ENCODE data around the gene CTSZ. TPM values are rescaled to one million over a fixed set of nuclear protein-coding genes. Genes with fewer than 3 reads are reported as not detected.

The CTSZ gene
- total RNA-seq, 2 experiments from 2014 or later, result 14.7 to 17.7 TPM

- Mint-ChIP-seq H3K9me3 (no peaks in the 10 kb centered on the region), H3K27me3 (no peaks in the 10 kb centered on the region), H3K27ac (no peak overlapping the region), H3K36me3 (ENCODE audit: low read depth) (peaks cover 30% of the 10 kb centered on the region), H3K4me3 (no peak overlapping the region), H3K4me1 (ENCODE audit: low read depth) (peaks cover 34% of the 10 kb centered on the region)
- H3K36me3 ChIP-seq (ENCODE audit: insufficient read depth, low read length), result peaks cover 20% of the 10 kb centered on the region
- ATAC-seq (ENCODE audit: poor library complexity) (no peak), DNase-seq (no peak)
- intact Hi-C loops (cut with DNase I, micrococcal nuclease), result no loop called here
- no peak overlapping the region for H3K27ac ChIP-seq (ENCODE audit: low read depth in 1 of 2, low read length in 2 of 2)
- no peak for TF ChIP-seq CTCF (IDR thresholded peaks at IDR 0.05)
- H3K4me3 ChIP-seq (ENCODE audit: low read length), result no peak overlapping the region
- H3K27me3 ChIP-seq (ENCODE audit: control insufficient read depth in 1 of 2, insufficient read depth in 2 of 2, low read length in 2 of 2), result no peaks in the 10 kb centered on the region
- ChIA-PET CTCF (no interaction called here), POLR2A (no interaction called here)
- H3K4me1 ChIP-seq (ENCODE audit: insufficient read depth, low read length), result peaks cover 19% of the 10 kb centered on the region
- no peaks in the 10 kb centered on the region for H3K9me3 ChIP-seq (ENCODE audit: control insufficient read depth in 1 of 2, insufficient read depth in 1 of 2, low read length in 2 of 2)
Measured at GRCh38 chr20:59000326-59000725, 6.7 kb downstream of the CTSZ start.

DNA sequence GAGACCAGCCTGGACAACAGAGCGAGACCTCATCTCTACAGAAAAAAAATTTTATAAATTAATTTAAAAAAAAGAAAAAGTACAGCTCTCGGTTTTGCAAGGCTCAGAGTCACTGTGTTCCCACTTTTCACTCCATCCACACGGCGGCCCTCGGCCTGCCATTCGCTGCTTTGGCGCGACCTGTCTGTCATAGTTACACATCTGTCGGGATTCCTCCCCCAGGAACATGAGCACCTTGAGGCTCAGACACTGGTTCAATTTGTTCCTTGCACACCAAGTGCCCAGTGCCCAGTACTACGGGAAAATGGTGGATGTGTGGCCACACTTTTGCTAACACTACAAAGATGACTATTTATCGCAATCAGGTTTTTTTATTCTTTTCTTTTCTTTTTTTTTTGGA lies 8.4 kb downstream of the CTSZ start:
- intact Hi-C loops (cut with DNase I, micrococcal nuclease), result no loop called here
- H3K4me3 Mint-ChIP-seq, result no peak overlapping the region
- Histone ChIP-seq H3K4me1 (ENCODE audit: insufficient read depth, low read length) (peaks cover 3% of the 10 kb centered on the region), H3K4me3 (ENCODE audit: low read length) (no peak overlapping the region), H3K9me3 (ENCODE audit: control insufficient read depth in 1 of 2, insufficient read depth in 1 of 2, low read length in 2 of 2) (no peaks in the 10 kb centered on the region), H3K36me3 (ENCODE audit: insufficient read depth, low read length) (peaks cover 34% of the 10 kb centered on the region), H3K27ac (ENCODE audit: low read depth in 1 of 2, low read length in 2 of 2) (no peak overlapping the region), H3K27me3 (ENCODE audit: control insufficient read depth in 1 of 2, insufficient read depth in 2 of 2, low read length in 2 of 2) (no peaks in the 10 kb centered on the region)
- H3K36me3 Mint-ChIP-seq (ENCODE audit: low read depth), result peaks cover 47% of the 10 kb centered on the region
- POLR2A ChIA-PET, result interaction anchor here (1.5 kb wide), 1 partner anchor 123 kb away, joined by 3 read pairs; no protein-coding TSS in a partner anchor
- H3K27ac Mint-ChIP-seq, result no peak overlapping the region
- H3K27me3 Mint-ChIP-seq, result no peaks in the 10 kb centered on the region
- CTCF ChIA-PET, result no interaction called here
- peaks cover 18% of the 10 kb centered on the region for H3K4me1 Mint-ChIP-seq (ENCODE audit: low read depth)
- TF ChIP-seq CTCF (IDR thresholded peaks at IDR 0.05), result no peak
- no peak for ATAC-seq (ENCODE audit: poor library complexity)
- no peak for DNase-seq
- no peaks in the 10 kb centered on the region for H3K9me3 Mint-ChIP-seq

DNA sequence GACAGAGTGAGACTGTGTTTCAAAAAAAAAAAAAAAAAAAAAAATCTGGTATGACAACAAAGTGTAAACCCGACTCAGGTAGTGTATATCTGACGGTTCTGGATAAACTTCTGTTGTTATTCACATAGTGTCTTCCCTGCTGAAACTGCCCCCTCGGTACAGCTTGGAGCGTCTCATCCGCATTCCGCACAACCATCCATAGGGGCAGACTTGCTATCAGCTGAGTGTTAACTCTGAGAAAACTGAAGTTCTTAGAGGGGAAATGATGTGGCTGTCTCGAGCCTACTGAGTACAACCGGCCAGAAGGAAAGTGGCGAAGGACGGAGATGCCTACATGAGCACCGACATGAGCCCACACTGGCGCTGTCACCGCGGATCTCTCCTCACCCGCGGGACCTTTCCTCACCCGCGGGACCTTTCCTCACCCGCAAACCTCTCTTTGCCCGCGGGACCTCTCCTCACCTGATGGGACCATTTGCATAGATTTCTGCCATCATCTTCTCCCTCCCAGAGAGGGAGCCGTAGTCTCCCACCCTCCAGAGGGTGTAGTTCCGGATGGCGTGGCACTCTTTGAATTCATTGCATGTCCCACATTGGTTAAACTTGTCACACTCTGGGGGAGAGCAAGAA lies 9.8 kb downstream of the CTSZ start:
- Histone ChIP-seq H3K27me3 (ENCODE audit: control insufficient read depth in 1 of 2, insufficient read depth in 2 of 2, low read length in 2 of 2) (no peaks in the 10 kb centered on the region), H3K4me3 (ENCODE audit: low read length) (no peak overlapping the region), H3K9me3 (ENCODE audit: control insufficient read depth in 1 of 2, insufficient read depth in 1 of 2, low read length in 2 of 2) (no peaks in the 10 kb centered on the region), H3K36me3 (ENCODE audit: insufficient read depth, low read length) (peaks cover 47% of the 10 kb centered on the region), H3K4me1 (ENCODE audit: insufficient read depth, low read length) (no peaks in the 10 kb centered on the region), H3K27ac (ENCODE audit: low read depth in 1 of 2, low read length in 2 of 2) (no peak overlapping the region)
- Mint-ChIP-seq H3K27ac (no peak overlapping the region), H3K4me1 (ENCODE audit: low read depth) (peaks cover 7% of the 10 kb centered on the region), H3K36me3 (ENCODE audit: low read depth) (peaks cover 61% of the 10 kb centered on the region), H3K27me3 (no peaks in the 10 kb centered on the region), H3K9me3 (no peaks in the 10 kb centered on the region), H3K4me3 (no peak overlapping the region)
- intact Hi-C loops (cut with DNase I, micrococcal nuclease), result no loop called here
- no peak for TF ChIP-seq CTCF (IDR thresholded peaks at IDR 0.05)
- ChIA-PET POLR2A (interaction anchor here (1.4 to 1.5 kb wide), 2 partner anchors 8 to 124 kb away, joined by 3 to 4 read pairs; no protein-coding TSS in a partner anchor), CTCF (no interaction called here)
- DNase-seq (no peak), ATAC-seq (ENCODE audit: poor library complexity) (no peak)
